K562 (cell line): ENCODE results near the gene PTPRF. TPM values are rescaled to one million over a fixed set of nuclear protein-coding genes. Genes with fewer than 3 reads are reported as not detected.

ENCODE experiments used
- ATAC-seq: fragments of 200-7000 bp; cut with Tn5 transposase; 3 replicates; pipeline ENCODE4 v1.9.1; 2020; ENCODE audit warnings: moderate library complexity
- BruUV-seq: library from RNA; stranded (reverse); fragments of 400-500 nt; replicated peaks from 2 replicates; lab custom pipeline; 2021; lab: Mats Ljungman, UMichigan
- CTCF ChIA-PET: fragments of 300-600 bp; formaldehyde crosslinking; extraction: SDS; loops from one replicate; lab custom pipeline; 2021; ENCODE audit warnings: low intra/inter-chr PET ratio; lab: Yijun Ruan, JAX
- POLR2A ChIA-PET: fragments of 300-600, 350-650 bp; sonication (Branson Sonifier 250); formaldehyde crosslinking; extraction: SDS; loops from one replicate; lab custom pipeline; 2021; ENCODE audit warnings: antibody characterized with exemption, inconsistent platforms; lab: Yijun Ruan, JAX
- DNase-seq, 4 experiments: peaks; one replicate each; pipeline versions ENCODE4 v3.0.0 to v3.0.0-alpha.2; 2011 to 2018; ENCODE audit warnings: low spot score in 3 of 4, mixed read lengths in 3 of 4; ENCODE audit errors: extremely low read depth in 1 of 4
- FAIRE-seq: peaks from 2 replicates; lab custom pipeline; 2011; peaks lifted over from hg19 to GRCh38; lab: Jason Lieb, UNC
- H2AFZ ChIP-seq: 2 replicates; pipeline ENCODE4 v1.6.0; 2011; ENCODE audit warnings: low read depth, low read length, control low read depth, inconsistent platforms
- H3K27ac ChIP-seq: fragments of 200-600 bp; 3 replicates; pipeline ENCODE4 v1.8.0; 2011; ENCODE audit warnings: low read depth, mild to moderate bottlenecking, control low read depth, inconsistent platforms, low read length, moderate library complexity, mixed read lengths; ENCODE audit errors: extremely low read depth
- H3K27me3 ChIP-seq, 2 experiments: fragments of 300-600 bp in 1 of 2; 2 replicates in 1 of 2; 3 replicates in 1 of 2; pipeline versions ENCODE4 v1.6.0 to v1.8.0; 2011; ENCODE audit warnings: inconsistent platforms in 2 of 2, low read length in 2 of 2, mild to moderate bottlenecking in 1 of 2, mixed read lengths in 1 of 2, moderate library complexity in 1 of 2; ENCODE audit not compliant: control insufficient read depth in 2 of 2, insufficient read depth in 2 of 2
- H3K36me3 ChIP-seq: fragments of 300-600 bp; 3 replicates; pipeline ENCODE4 v1.8.0; 2011; ENCODE audit warnings: mild to moderate bottlenecking, low read length, inconsistent platforms; ENCODE audit not compliant: control insufficient read depth, insufficient read depth
- H3K4me1 ChIP-seq, 2 experiments: fragments of 200-600 bp in 1 of 2; replicated peaks in 1 of 2; 2 replicates in 1 of 2; 3 replicates in 1 of 2; pipeline versions ENCODE4 v1.5.1 to v1.8.0; 2011; ENCODE audit warnings: inconsistent platforms in 2 of 2, low read length in 2 of 2, mild to moderate bottlenecking in 1 of 2, mixed read lengths in 1 of 2, moderate library complexity in 1 of 2; ENCODE audit not compliant: control insufficient read depth in 2 of 2, insufficient read depth in 2 of 2
- H3K4me2 ChIP-seq: 2 replicates; pipeline ENCODE4 v1.6.1; 2011; ENCODE audit warnings: low read length, control low read depth, inconsistent platforms, mixed read lengths; ENCODE audit not compliant: insufficient read depth
- H3K4me3 ChIP-seq: fragments of 200-600 bp; sonication (generic), shearing (Covaris generic); 2 replicates; pipeline ENCODE4 v1.5.1; 2016; ENCODE audit warnings: control low read depth, inconsistent platforms
- H3K79me2 ChIP-seq: fragments of 200-600 bp; 3 replicates; pipeline ENCODE4 v1.8.0; 2011; ENCODE audit warnings: low read length, inconsistent platforms; ENCODE audit not compliant: control insufficient read depth, insufficient read depth
- H3K9ac ChIP-seq, 2 experiments: 2 replicates each; pipeline versions ENCODE4 v1.6.0 to v1.6.1; 2011; ENCODE audit warnings: low read depth in 2 of 2, low read length in 2 of 2, control low read depth in 1 of 2, inconsistent platforms in 1 of 2, mild to moderate bottlenecking in 1 of 2, mixed read lengths in 1 of 2; ENCODE audit not compliant: insufficient read depth in 1 of 2
- H3K9me1 ChIP-seq: one replicate; pipeline ENCODE4 v1.6.0; 2011; ENCODE audit warnings: inconsistent platforms, mild to moderate bottlenecking, low read length, moderate library complexity; ENCODE audit not compliant: control insufficient read depth, insufficient read depth
- H3K9me3 ChIP-seq: replicated peaks from 2 replicates; pipeline ENCODE4 v1.5.1; 2011; ENCODE audit warnings: low read depth, low read length, inconsistent platforms; ENCODE audit not compliant: control insufficient read depth, insufficient read depth
- H4K20me1 ChIP-seq: replicated peaks from 2 replicates; pipeline ENCODE4 v1.6.1; 2011; ENCODE audit warnings: low read length, inconsistent platforms, mixed read lengths; ENCODE audit not compliant: control insufficient read depth, insufficient read depth
- CBX1 ChIP-seq: sonication (generic); IDR thresholded peaks from 2 replicates; pipeline ENCODE4 v1.6.1; 2016; ENCODE audit warnings: antibody characterized with exemption, low read depth, mild to moderate bottlenecking
- ZBTB49 ChIP-seq: sonication (generic); formaldehyde crosslinking; IDR thresholded peaks from 2 replicates; pipeline ENCODE4 v1.8.0; 2022; ENCODE audit warnings: missing genetic modification reagents, mild to moderate bottlenecking, borderline replicate concordance
- ZNF407 ChIP-seq: fragments of 450-650 bp; IDR thresholded peaks from 2 replicates; pipeline ENCODE4 v1.6.1; 2016; ENCODE audit warnings: low read depth
- WGBS: fragments of 100-300 bp; shearing (Covaris generic); methylation state at CpG from one replicate; pipeline ENCODE4 v1.1.6; 2016; ENCODE audit warnings: low coverage, mixed read lengths; ENCODE audit not compliant: insufficient coverage; ENCODE audit errors: missing lambda C conversion rate; 5-methylcytosine and 5-hydroxymethylcytosine counted together
- in situ Hi-C: fragments of 300-500 bp; cut with MboI; formaldehyde crosslinking; loops from 4 replicates; pipeline ENCODE4 v1.15.0; 2018; ENCODE audit warnings: inconsistent platforms, mixed read lengths
- intact Hi-C: fragments of 100-400 bp; cut with micrococcal nuclease; formaldehyde crosslinking; loops from 2 replicates; pipeline ENCODE4 v1.14.2; 2022
- polyA plus RNA-seq, 8 experiments: library from polyadenylated mRNA; depleted of rRNA in 4 of 8; stranded (reverse) in 5 of 8; unstranded in 3 of 8; fragments of >200 nt; fragmentation: Nextera tagmentation in 2 of 8; fragmentation: Illumina TruSeq in 1 of 8; extraction: Ambion mirVana in 2 of 8; extraction: Trizol in 1 of 8; gene quantifications; 2 replicates each; pipeline versions ENCODE4 v1.2.1 to v1.2.3, GENCODE V29; 2011 to 2014; ENCODE audit warnings: inconsistent platforms in 1 of 8, missing spikeins in 1 of 8
- total RNA-seq, 7 experiments: library from RNA; depleted of rRNA in 6 of 7; stranded (reverse); fragments of >200 nt in 6 of 7; fragmentation: Illumina TruSeq in 2 of 7; extraction: Trizol in 2 of 7; gene quantifications; 2 replicates each; pipeline versions ENCODE4 v1.2.1 to v1.2.3, GENCODE V29; 2011 to 2021; ENCODE audit warnings: low replicate concordance in 1 of 7

PTPRF gene
- total and polyA plus RNA-seq, 9 of the 15 experiments (the other 6 are each of a cell fraction or from before 2014, with no cell fraction given) = 0.13 to 4.3 (median 1.1) TPM

GRCh38 chr1:43655953-43656352 lies 125.3 kb downstream of the PTPRF start (continued):
- TF ChIP-seq CBX1 = no peak
- no peak for TF ChIP-seq ZBTB49

- no TSS peak for BruUV-seq
- intact Hi-C loops = no loop called here
- FAIRE-seq (no peak), DNase-seq (no peak), ATAC-seq (no peak)
- Histone ChIP-seq H4K20me1 (no peaks in the 10 kb centered on the region), H3K9me3 (no peaks in the 10 kb centered on the region), H2AFZ (no peak overlapping the region), H3K4me2 (no peak overlapping the region), H3K4me1 (no peaks in the 10 kb centered on the region), H3K4me3 (no peak overlapping the region), H3K9me1 (no peaks in the 10 kb centered on the region), H3K27me3 (no peaks in the 10 kb centered on the region), H3K79me2 (no peaks in the 10 kb centered on the region), H3K27ac (no peak overlapping the region), H3K9ac (no peak overlapping the region), H3K36me3 (peaks cover 82% of the 10 kb centered on the region)
- in situ Hi-C loops = no loop called here
- POLR2A ChIA-PET = interaction anchor here (0.8 to 3.7 kb wide), 4 partner anchors 9 to 29 kb away, joined by 3 to 28 read pairs (median 8); partner anchors contain the start of gene KDM4A
- CTCF ChIA-PET = no interaction called here
- TF ChIP-seq ZNF407 = no peak
- 94% methylated on average over 14 of the region's 14 CpGs for WGBS
Observed at GRCh38 chr1:43659212-43660166, 128.8 kb downstream of the PTPRF start.
